IPS-NIHi7 (cell line): ENCODE data around the gene SLC39A10.

Experiments used
- DNase-seq: peaks from one replicate; pipeline ENCODE4 v3.0.0; 2012; ENCODE audit warnings: mixed read lengths; ENCODE audit errors: extremely low spot score

Gene SLC39A10

GRCh38 chr2:195722075-195722474 is 65.0 kb downstream of the SLC39A10 start:
- DNase-seq = no peak

- no peak for DNase-seq
Measured at GRCh38 chr2:195727106-195727505, 70.1 kb downstream of the SLC39A10 start.

GRCh38 chr2:195730912-195731311 is 73.9 kb downstream of the SLC39A10 start:
- DNase-seq = no peak

- DNase-seq = no peak
Measured at GRCh38 chr2:195732574-195732973, 75.5 kb downstream of the SLC39A10 start.

GRCh38 chr2:195733831-195734230 is 76.8 kb downstream of the SLC39A10 start:
- no peak for DNase-seq

- DNase-seq = no peak
Measured at GRCh38 chr2:195734395-195734794, 77.4 kb downstream of the SLC39A10 start.

GRCh38 chr2:195734931-195735330 is 77.9 kb downstream of the SLC39A10 start:
- no peak for DNase-seq

GRCh38 chr2:195735347-195735746 is 78.3 kb downstream of the SLC39A10 start:
- no peak for DNase-seq

GRCh38 chr2:195737511-195738325 is 80.7 kb downstream of the SLC39A10 start:
- no peak for DNase-seq

- DNase-seq = no peak
Measured at GRCh38 chr2:195741191-195741590, 84.2 kb downstream of the SLC39A10 start.

- no peak for DNase-seq
Measured at GRCh38 chr2:195756218-195756942, 99.4 kb downstream of the SLC39A10 start.

GRCh38 chr2:195758846-195759245 is 101.8 kb downstream of the SLC39A10 start:
- no peak for DNase-seq

- DNase-seq = no peak
Measured at GRCh38 chr2:195759877-195760276, 102.9 kb downstream of the SLC39A10 start.

- DNase-seq = no peak
Measured at GRCh38 chr2:195763866-195764265, 106.8 kb downstream of the SLC39A10 start.

- no peak for DNase-seq
Measured at GRCh38 chr2:195766691-195767090, 109.7 kb downstream of the SLC39A10 start.

- no peak for DNase-seq
Measured at GRCh38 chr2:195768431-195768830, 111.4 kb downstream of the SLC39A10 start.

- DNase-seq = no peak
Measured at GRCh38 chr2:195769975-195770374, 112.9 kb downstream of the SLC39A10 start.

- DNase-seq = no peak
Measured at GRCh38 chr2:195779491-195779890, 122.5 kb downstream of the SLC39A10 start.

- DNase-seq = no peak
Measured at GRCh38 chr2:195782156-195782555, 125.1 kb downstream of the SLC39A10 start.
